ENCODE data around the gene PDAP1.
"Not testable (repeated sequence)": the region's sequence is repeated elsewhere in the genome, so short reads cannot be mapped to it uniquely, and the experiment has no call there.

The PDAP1 gene

DNA sequence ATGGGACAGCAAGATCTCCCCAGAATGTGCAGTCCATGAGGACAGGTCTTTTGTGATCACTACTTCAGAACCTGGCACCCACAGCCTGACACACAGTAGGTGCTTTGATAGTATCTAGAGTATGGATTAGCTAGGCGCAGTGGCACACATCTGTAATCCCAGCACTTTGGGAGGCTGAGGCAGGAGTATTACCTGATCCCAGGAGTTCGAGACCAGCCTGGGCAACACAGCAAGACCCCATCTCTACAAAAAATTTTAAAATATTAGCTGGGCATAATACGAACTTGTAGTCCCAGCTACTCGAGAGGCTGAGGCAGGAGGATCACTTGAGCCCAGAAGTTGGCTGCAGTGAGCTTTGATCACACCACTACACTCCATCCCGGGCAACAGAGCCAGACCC, 56.1 kb downstream of the PDAP1 start:
- H3K36me3 ChIP-seq (ENCODE audit: control insufficient read depth, insufficient read depth, low read length) = peaks cover 18% of the 10 kb centered on the region
- H3K27me3 ChIP-seq (ENCODE audit: control insufficient read depth, insufficient read depth, low read length) = no peaks in the 10 kb centered on the region
- no peak overlapping the region for H3K9ac ChIP-seq (ENCODE audit: low read depth, low read length)
- no peaks in the 10 kb centered on the region for H3K4me1 ChIP-seq (ENCODE audit: control insufficient read depth, insufficient read depth, low read length)
- H3K4me3 ChIP-seq (ENCODE audit: low read depth, low read length) = no peak overlapping the region
- H3K9me3 ChIP-seq (ENCODE audit: control insufficient read depth, insufficient read depth, low read length) = no peaks in the 10 kb centered on the region

DNA sequence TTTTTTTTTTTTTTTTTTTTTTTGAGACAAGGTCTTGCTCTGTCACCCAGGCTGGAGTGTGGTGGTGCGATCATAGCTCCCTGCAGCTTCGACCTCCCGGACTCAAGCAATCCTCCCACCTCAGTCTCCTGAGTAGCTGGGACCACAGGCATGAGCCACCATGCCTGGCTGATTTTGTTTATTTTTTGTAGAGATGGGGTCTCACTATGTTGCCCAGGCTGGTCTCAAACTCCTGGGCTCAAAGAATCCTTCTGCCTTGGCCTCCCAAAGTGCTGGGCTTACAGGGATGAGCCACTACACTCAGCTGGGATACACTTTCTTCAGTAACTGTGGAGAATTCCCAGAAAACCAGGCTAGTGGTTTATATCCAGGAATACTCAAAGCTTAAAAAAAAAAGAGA, 57.8 kb downstream of the PDAP1 start:
- H3K4me3 ChIP-seq (ENCODE audit: low read depth, low read length); H3K9ac ChIP-seq (ENCODE audit: low read depth, low read length); H3K9me3 ChIP-seq (ENCODE audit: control insufficient read depth, insufficient read depth, low read length); H3K4me1 ChIP-seq (ENCODE audit: control insufficient read depth, insufficient read depth, low read length); H3K27me3 ChIP-seq (ENCODE audit: control insufficient read depth, insufficient read depth, low read length): not testable (repeated sequence)
- peaks cover 18% of the 10 kb centered on the region for H3K36me3 ChIP-seq (ENCODE audit: control insufficient read depth, insufficient read depth, low read length)
